Measurements from ENCODE around the gene SHKBP1.

GRCh38 chr19:40589591-40590429, 13.1 kb downstream of the SHKBP1 start:
- TF ChIP-seq CTCF (IDR thresholded peaks at IDR 0.05): no peak
- TF ChIP-seq ZFX (IDR thresholded peaks at IDR 0.05; ENCODE audit: borderline replicate concordance): no peak
